Upper lobe of right lung (tissue), 1 donor: Measurements from ENCODE around the gene CTNS. TPM values are rescaled to one million over a fixed set of nuclear protein-coding genes. Genes with fewer than 3 reads are reported as not detected.

Experiments
- ATAC-seq: fragments of 200-7000 bp; cut with Tn5 transposase; one replicate; pipeline ENCODE4 v1.9.1; 2020; ENCODE audit warnings: mild to moderate bottlenecking, moderate library complexity
- DNase-seq: peaks from one replicate; pipeline ENCODE4 v3.0.0-alpha.2; 2020
- H3K27ac ChIP-seq: fragments of 200-600 bp; one replicate; pipeline ENCODE4 v1.8.0; 2022
- H3K27me3 ChIP-seq: fragments of 200-600 bp; one replicate; pipeline ENCODE4 v1.8.0; 2022; ENCODE audit warnings: mild to moderate bottlenecking
- H3K36me3 ChIP-seq: fragments of 200-600 bp; one replicate; pipeline ENCODE4 v1.8.0; 2022
- H3K4me1 ChIP-seq: fragments of 200-600 bp; one replicate; pipeline ENCODE4 v1.8.0; 2022
- H3K4me3 ChIP-seq: fragments of 200-600 bp; one replicate; pipeline ENCODE4 v1.8.0; 2022; ENCODE audit warnings: mild to moderate bottlenecking
- H3K9me3 ChIP-seq: fragments of 200-600 bp; one replicate; pipeline ENCODE4 v1.8.0; 2022
- intact Hi-C: fragments of 100-400 bp; cut with DNase I; formaldehyde crosslinking; loops from one replicate; pipeline ENCODE4 v1.11.0; 2022
- total RNA-seq: library from RNA; stranded (reverse); fragmentation: NEBNext Ultra II Directional; extraction: Animal tissue kit (Norgen Biotek cat#: 25700); gene quantifications from one replicate; pipeline ENCODE4 v1.2.1, GENCODE V29; 2021
- TF ChIP-seq, protein P1 (sequence below): fragments of 200-600 bp; IDR thresholded peaks from one replicate; pipeline ENCODE4 v1.8.0; 2022; ENCODE audit warnings: antibody characterized with exemption
- donor health status: DM: no; HTN: yes; CAD: no; lungs with severe emphysema.

Gene CTNS
- total RNA-seq, 1 donor from 2014 or later: 23.3 TPM

DNA sequence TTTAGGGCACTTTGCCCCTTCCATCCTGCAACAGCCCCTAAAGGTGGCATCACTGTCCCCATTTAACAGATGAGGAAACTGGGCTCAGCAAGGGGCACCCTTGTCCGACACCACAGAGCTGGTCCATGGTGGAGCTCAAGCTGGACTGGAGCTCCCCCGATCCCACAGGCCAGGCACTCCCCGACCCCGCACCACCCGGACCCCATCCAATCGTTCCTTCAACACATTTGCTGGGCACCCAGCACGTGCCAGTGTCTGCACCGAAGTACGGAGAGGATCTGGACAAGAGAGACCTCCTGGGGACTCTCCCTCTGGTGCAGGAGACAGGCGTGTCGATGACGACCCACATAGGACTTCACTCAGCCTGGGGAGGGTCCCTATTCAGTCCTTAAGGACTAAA lies 45.5 kb downstream of the CTNS start:
- Histone ChIP-seq H3K27ac (no peak overlapping the region), H3K36me3 (no peaks in the 10 kb centered on the region), H3K4me3 (no peak overlapping the region), H3K9me3 (no peaks in the 10 kb centered on the region), H3K27me3 (peaks cover 27% of the 10 kb centered on the region), H3K4me1 (no peaks in the 10 kb centered on the region)
- DNase-seq (no peak), ATAC-seq (no peak)
- TF ChIP-seq, protein P1, sequence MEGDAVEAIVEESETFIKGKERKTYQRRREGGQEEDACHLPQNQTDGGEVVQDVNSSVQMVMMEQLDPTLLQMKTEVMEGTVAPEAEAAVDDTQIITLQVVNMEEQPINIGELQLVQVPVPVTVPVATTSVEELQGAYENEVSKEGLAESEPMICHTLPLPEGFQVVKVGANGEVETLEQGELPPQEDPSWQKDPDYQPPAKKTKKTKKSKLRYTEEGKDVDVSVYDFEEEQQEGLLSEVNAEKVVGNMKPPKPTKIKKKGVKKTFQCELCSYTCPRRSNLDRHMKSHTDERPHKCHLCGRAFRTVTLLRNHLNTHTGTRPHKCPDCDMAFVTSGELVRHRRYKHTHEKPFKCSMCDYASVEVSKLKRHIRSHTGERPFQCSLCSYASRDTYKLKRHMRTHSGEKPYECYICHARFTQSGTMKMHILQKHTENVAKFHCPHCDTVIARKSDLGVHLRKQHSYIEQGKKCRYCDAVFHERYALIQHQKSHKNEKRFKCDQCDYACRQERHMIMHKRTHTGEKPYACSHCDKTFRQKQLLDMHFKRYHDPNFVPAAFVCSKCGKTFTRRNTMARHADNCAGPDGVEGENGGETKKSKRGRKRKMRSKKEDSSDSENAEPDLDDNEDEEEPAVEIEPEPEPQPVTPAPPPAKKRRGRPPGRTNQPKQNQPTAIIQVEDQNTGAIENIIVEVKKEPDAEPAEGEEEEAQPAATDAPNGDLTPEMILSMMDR: no peak
- intact Hi-C loops: no loop called here

DNA sequence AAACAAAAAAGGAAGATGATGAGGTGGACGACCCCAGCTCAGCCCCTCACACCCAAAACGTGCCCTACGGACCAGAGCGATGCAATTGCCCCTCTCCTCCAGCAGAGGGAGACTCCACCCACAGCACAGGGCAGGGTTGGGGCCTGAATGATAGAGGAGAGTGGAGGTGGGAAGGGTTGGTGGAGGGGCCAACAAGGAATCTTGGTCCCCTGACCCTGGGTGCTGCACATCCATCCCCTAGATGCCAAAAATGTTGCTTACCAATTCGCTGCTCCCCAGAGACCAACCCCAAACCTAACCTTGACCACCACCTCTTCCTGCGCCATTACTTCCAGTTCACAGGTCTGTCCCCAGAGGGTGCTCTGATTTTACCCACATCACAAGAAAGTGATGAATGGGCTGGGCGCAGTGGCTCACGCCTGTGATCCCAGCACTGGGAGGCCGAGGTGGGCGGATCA lies 46.5 kb downstream of the CTNS start:
- no peaks in the 10 kb centered on the region for H3K4me1 ChIP-seq
- TF ChIP-seq, protein P1: peak; percentile 89
- intact Hi-C loops: no loop called here
- no peaks in the 10 kb centered on the region for H3K9me3 ChIP-seq
- peaks cover 27% of the 10 kb centered on the region for H3K27me3 ChIP-seq
- no peak for DNase-seq
- no peaks in the 10 kb centered on the region for H3K36me3 ChIP-seq
- peak; percentile 88 for ATAC-seq
- H3K4me3 ChIP-seq: no peak overlapping the region
- H3K27ac ChIP-seq: no peak overlapping the region

DNA sequence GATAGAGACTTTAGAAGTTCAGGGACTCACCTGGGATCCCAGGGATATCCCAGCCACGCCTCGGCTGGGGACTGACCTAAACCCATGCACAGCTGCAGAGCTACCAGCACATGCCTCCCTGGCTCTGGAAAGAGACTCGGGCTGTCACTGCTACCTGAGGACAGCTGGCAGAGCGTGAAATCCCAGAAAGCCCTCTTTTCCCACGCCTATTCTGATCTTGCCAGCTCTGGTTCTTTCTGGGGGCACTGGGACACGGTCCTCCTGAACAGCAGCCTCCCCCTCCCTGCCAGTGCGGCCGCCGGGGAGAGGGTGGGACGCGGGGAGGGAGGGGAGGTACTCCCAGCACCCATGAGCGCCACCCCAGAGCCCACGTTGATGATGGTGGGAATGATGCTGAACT lies 48.6 kb downstream of the CTNS start:
- no peak for ATAC-seq
- no peak overlapping the region for H3K27ac ChIP-seq
- TF ChIP-seq, protein P1: no peak
- DNase-seq: no peak
- H3K4me1 ChIP-seq: no peaks in the 10 kb centered on the region
- intact Hi-C loops: no loop called here
- H3K4me3 ChIP-seq: no peak overlapping the region
- H3K36me3 ChIP-seq: no peaks in the 10 kb centered on the region
- H3K27me3 ChIP-seq: peaks cover 31% of the 10 kb centered on the region
- H3K9me3 ChIP-seq: no peaks in the 10 kb centered on the region

DNA sequence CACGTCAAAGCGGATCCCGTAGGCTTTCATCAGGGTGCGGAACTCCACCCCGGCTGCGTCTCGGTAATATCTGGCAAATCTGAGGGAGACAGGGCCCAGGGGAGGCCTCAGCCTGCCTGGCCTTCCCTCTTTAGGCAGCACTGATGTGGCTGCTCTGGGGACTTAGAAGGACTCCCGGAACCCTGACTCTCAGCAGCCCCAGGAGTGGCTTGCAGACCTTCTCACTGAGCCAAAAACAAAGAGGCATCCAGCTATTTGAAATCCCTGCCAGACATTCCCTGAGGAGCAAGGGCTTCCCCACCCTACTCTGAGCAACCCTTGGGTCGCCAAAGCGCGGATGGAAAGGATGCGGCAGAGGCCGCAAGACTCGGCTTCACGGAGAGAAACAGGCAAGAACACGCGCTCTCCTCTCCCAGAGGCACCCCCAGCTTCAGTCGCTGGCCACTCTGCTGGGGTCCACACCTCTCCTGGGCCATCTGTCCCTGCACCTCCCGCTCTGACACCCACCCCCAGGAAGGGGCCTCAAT lies 51.5 kb downstream of the CTNS start:
- Histone ChIP-seq H3K9me3 (no peaks in the 10 kb centered on the region), H3K36me3 (no peaks in the 10 kb centered on the region), H3K27me3 (peaks cover 42% of the 10 kb centered on the region), H3K4me1 (no peaks in the 10 kb centered on the region), H3K27ac (no peak overlapping the region), H3K4me3 (no peak overlapping the region)
- intact Hi-C loops: no loop called here
- DNase-seq (no peak), ATAC-seq (no peak)
- TF ChIP-seq, protein P1: no peak

DNA sequence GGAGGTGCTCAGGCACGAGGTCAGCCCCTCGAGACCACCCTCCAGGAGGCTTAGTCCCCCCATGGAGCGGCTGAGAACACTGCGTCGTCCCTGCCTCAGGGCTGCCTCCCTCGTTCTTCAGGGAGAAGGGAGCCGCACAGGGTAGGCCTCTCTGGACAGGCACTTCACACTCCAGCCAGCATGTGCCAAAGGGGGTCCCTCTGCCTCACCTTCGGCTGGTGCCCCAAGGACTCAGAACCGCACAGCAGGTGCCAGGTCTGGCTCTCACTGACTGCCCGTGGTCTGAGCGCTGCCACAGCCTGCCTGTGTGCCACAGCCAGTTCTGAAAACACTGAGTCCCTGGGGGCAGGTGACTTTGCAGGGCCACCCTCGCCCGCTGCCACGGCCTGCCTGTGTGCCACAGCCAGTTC lies 52.3 kb downstream of the CTNS start:
- no peaks in the 10 kb centered on the region for H3K9me3 ChIP-seq
- ATAC-seq: peak; percentile 11
- DNase-seq: no peak
- H3K27ac ChIP-seq: no peak overlapping the region
- TF ChIP-seq, protein P1: no peak
- no peak overlapping the region for H3K4me3 ChIP-seq
- no peaks in the 10 kb centered on the region for H3K36me3 ChIP-seq
- no peaks in the 10 kb centered on the region for H3K4me1 ChIP-seq
- H3K27me3 ChIP-seq: peaks cover 47% of the 10 kb centered on the region
- intact Hi-C loops: no loop called here
